PC-9 (cell line): ENCODE data around the gene ARIH2.

Experiments used
- EZH2 ChIP-seq: fragments of 200-600 bp; sonication (generic); IDR thresholded peaks from 2 replicates; pipeline ENCODE4 v1.8.0; 2017; ENCODE audit warnings: antibody characterized with exemption, low read depth
- TF ChIP-seq, protein P1 (sequence below): fragments of 200-600 bp; sonication (generic); conservative IDR thresholded peaks from 2 replicates; pipeline ENCODE4 v1.6.1; 2017; ENCODE audit warnings: mixed run types, antibody characterized with exemption, mild to moderate bottlenecking, moderate library complexity

DNA sequence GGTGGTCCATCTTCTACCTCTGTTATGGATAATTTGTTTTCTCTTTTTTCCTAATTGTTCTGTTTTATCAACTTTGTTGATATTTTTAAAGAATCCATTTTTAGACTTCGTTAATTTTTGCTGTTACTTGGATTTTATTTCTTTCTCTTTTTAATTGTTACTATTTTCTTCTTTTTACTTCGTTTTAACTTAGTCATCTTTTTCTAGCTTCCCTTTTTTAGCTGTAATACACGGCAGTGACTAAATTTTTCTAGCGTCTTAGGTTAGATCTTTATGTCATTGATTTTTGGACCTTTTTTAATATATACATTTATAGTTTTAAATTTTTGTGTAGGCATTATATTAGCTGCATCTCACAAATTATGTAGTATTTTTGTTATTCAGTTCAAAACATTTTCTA is 33.1 kb downstream of the ARIH2 start:
- TF ChIP-seq, protein P1, sequence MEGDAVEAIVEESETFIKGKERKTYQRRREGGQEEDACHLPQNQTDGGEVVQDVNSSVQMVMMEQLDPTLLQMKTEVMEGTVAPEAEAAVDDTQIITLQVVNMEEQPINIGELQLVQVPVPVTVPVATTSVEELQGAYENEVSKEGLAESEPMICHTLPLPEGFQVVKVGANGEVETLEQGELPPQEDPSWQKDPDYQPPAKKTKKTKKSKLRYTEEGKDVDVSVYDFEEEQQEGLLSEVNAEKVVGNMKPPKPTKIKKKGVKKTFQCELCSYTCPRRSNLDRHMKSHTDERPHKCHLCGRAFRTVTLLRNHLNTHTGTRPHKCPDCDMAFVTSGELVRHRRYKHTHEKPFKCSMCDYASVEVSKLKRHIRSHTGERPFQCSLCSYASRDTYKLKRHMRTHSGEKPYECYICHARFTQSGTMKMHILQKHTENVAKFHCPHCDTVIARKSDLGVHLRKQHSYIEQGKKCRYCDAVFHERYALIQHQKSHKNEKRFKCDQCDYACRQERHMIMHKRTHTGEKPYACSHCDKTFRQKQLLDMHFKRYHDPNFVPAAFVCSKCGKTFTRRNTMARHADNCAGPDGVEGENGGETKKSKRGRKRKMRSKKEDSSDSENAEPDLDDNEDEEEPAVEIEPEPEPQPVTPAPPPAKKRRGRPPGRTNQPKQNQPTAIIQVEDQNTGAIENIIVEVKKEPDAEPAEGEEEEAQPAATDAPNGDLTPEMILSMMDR, result no peak
- no peak for TF ChIP-seq EZH2
